ENCODE data around the gene LMAN2L.

LMAN2L gene

GRCh38 chr2:96685577-96686459 is 54.0 kb downstream of the LMAN2L start:
- Histone ChIP-seq H3K4me2 (ENCODE audit: low read length) (no peak overlapping the region), H3K79me1 (ENCODE audit: low read length) (no peaks in the 10 kb centered on the region), H3K4ac (ENCODE audit: low read depth, low read length) (no peak overlapping the region), H3K27ac (ENCODE audit: low read depth, low read length) (no peak overlapping the region), H4K8ac (ENCODE audit: low read depth, low read length) (no peak overlapping the region), H4K5ac (ENCODE audit: low read length) (no peak overlapping the region), H2BK5ac (ENCODE audit: low read length) (no peak overlapping the region), H3K18ac (ENCODE audit: low read length) (no peak overlapping the region), H3K4me1 (ENCODE audit: control insufficient read depth, low read depth, low read length) (no peaks in the 10 kb centered on the region), H3K9ac (ENCODE audit: low read length) (no peak overlapping the region), H3K56ac (ENCODE audit: low read length) (peak overlapping the region; percentile 15), H3K23ac (ENCODE audit: low read length) (no peak overlapping the region), H2AK5ac (ENCODE audit: low read length) (no peak overlapping the region), H3K36me3 (ENCODE audit: control insufficient read depth, insufficient read depth, low read length) (no peaks in the 10 kb centered on the region), H2BK15ac (replicated peaks; ENCODE audit: low read depth) (no peak overlapping the region), H3K79me2 (ENCODE audit: control insufficient read depth, insufficient read depth, low read length) (no peaks in the 10 kb centered on the region), H2BK120ac (ENCODE audit: low read depth, low read length) (no peak overlapping the region), H3K4me3 (ENCODE audit: low read length) (no peak overlapping the region), H3K27me3 (ENCODE audit: insufficient read depth, low read length, poor library complexity) (no peaks in the 10 kb centered on the region)
- peak; percentile 67 for DNase-seq
- no CpG with 5 or more reads among the region's 19 CpGs for WGBS (ENCODE audit: extremely low coverage, insufficient coverage, low lambda C conversion rate)

DNA sequence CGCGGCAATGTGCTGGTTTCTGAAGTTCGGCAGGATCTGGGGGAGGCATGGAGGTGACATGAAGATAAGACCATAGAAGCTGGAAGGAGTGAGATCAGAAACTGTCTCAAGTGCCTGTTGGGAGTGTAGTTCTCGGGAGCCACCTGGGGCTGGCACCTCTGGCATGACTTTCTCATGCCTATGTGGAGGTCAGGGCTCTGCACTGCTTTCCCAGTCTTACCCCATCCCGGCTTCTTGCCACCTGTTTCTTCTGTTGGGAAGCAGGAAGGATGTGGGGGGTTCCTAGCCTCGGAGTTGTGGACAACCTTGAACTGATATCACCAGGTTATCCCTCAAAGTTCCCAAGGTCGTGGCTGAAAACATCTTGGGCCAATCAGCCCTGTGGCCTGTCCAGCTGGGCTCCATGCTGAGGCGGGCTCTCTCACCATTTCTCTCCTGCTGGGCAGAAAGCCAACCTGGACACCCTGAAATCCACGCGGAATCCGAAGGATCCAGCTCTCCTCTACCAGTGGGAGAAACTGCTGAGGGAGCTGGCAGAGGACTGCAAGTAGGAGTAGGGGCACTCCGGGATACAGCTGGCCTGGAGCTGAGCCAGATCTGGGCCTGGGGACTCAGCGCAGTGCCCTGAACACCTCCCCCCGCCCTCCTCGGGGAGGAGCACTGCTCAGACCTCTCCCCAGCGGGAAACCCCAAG is 54.8 kb downstream of the LMAN2L start:
- H3K27me3 ChIP-seq (ENCODE audit: insufficient read depth, low read length, poor library complexity), result no peaks in the 10 kb centered on the region
- no peak overlapping the region for H3K4me3 ChIP-seq (ENCODE audit: low read length)
- no peak overlapping the region for H2BK15ac ChIP-seq (replicated peaks; ENCODE audit: low read depth)
- H2BK5ac ChIP-seq (ENCODE audit: low read length), result no peak overlapping the region
- no peak overlapping the region for H3K56ac ChIP-seq (ENCODE audit: low read length)
- H3K79me2 ChIP-seq (ENCODE audit: control insufficient read depth, insufficient read depth, low read length), result no peaks in the 10 kb centered on the region
- H4K8ac ChIP-seq (ENCODE audit: low read depth, low read length), result no peak overlapping the region
- no peak overlapping the region for H3K23ac ChIP-seq (ENCODE audit: low read length)
- H3K36me3 ChIP-seq (ENCODE audit: control insufficient read depth, insufficient read depth, low read length), result no peaks in the 10 kb centered on the region
- no peak overlapping the region for H2AK5ac ChIP-seq (ENCODE audit: low read length)
- H3K9ac ChIP-seq (ENCODE audit: low read length), result no peak overlapping the region
- H3K27ac ChIP-seq (ENCODE audit: low read depth, low read length), result no peak overlapping the region
- H3K18ac ChIP-seq (ENCODE audit: low read length), result no peak overlapping the region
- H3K79me1 ChIP-seq (ENCODE audit: low read length), result no peaks in the 10 kb centered on the region
- H2BK120ac ChIP-seq (ENCODE audit: low read depth, low read length), result no peak overlapping the region
- no peak overlapping the region for H3K4ac ChIP-seq (ENCODE audit: low read depth, low read length)
- WGBS (ENCODE audit: extremely low coverage, insufficient coverage, low lambda C conversion rate), result no CpG with 5 or more reads among the region's 16 CpGs
- H3K4me2 ChIP-seq (ENCODE audit: low read length), result no peak overlapping the region
- DNase-seq, result no peak
- H4K5ac ChIP-seq (ENCODE audit: low read length), result no peak overlapping the region
- H3K4me1 ChIP-seq (ENCODE audit: control insufficient read depth, low read depth, low read length), result no peaks in the 10 kb centered on the region

DNA sequence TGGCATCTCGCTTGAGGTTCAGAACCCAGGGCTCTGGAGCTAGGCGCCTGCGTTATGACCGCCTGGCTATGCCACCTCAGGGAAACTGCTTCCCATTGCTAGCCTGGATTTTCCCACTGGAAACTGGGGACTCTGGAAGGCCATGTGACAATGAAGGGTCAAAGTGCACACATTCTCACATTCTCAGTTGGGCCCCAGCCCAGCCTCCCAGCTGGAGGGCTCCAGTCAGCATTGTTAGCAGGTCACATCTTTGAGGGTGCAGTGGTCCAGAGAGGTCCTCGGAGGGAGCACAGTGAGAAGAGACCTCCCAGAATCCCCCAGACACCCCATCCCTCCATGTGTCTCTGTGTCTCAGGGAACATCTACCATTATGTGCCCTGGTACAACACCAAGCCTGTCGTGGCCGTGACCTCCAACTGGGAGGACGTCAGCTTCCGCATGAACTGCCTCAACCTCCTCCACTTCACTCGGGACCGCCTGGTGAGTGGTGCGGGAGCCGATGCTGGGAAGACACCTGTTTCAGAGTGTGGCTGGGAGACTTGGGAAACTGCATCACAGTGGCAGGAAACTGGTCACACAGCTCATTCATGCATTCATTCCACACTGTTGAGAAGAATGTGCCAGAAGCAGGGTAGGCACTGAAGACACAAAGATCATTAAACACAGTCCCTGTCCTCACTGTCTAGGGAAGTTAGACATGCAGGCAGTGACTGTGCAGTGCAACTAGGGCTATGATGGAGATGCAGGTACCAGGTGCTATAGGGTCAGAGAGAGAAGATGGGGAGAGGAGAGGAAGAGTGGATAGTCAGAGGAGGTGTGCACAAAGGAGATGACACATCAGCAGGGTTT is 55.7 kb downstream of the LMAN2L start:
- Histone ChIP-seq H3K23ac (ENCODE audit: low read length) (no peak overlapping the region), H3K79me2 (ENCODE audit: control insufficient read depth, insufficient read depth, low read length) (no peaks in the 10 kb centered on the region), H3K27ac (ENCODE audit: low read depth, low read length) (no peak overlapping the region), H2BK15ac (replicated peaks; ENCODE audit: low read depth) (no peak overlapping the region), H3K4ac (ENCODE audit: low read depth, low read length) (no peak overlapping the region), H3K56ac (ENCODE audit: low read length) (no peak overlapping the region), H4K5ac (ENCODE audit: low read length) (no peak overlapping the region), H3K18ac (ENCODE audit: low read length) (no peak overlapping the region), H3K4me3 (ENCODE audit: low read length) (no peak overlapping the region), H2BK5ac (ENCODE audit: low read length) (no peak overlapping the region), H4K8ac (ENCODE audit: low read depth, low read length) (no peak overlapping the region), H3K4me2 (ENCODE audit: low read length) (no peak overlapping the region), H2BK120ac (ENCODE audit: low read depth, low read length) (no peak overlapping the region), H3K36me3 (ENCODE audit: control insufficient read depth, insufficient read depth, low read length) (no peaks in the 10 kb centered on the region), H3K4me1 (ENCODE audit: control insufficient read depth, low read depth, low read length) (no peaks in the 10 kb centered on the region), H3K27me3 (ENCODE audit: insufficient read depth, low read length, poor library complexity) (no peaks in the 10 kb centered on the region), H3K9ac (ENCODE audit: low read length) (no peak overlapping the region), H2AK5ac (ENCODE audit: low read length) (no peak overlapping the region), H3K79me1 (ENCODE audit: low read length) (no peaks in the 10 kb centered on the region)
- WGBS (ENCODE audit: extremely low coverage, insufficient coverage, low lambda C conversion rate), result no CpG with 5 or more reads among the region's 13 CpGs
- DNase-seq, result no peak

DNA sequence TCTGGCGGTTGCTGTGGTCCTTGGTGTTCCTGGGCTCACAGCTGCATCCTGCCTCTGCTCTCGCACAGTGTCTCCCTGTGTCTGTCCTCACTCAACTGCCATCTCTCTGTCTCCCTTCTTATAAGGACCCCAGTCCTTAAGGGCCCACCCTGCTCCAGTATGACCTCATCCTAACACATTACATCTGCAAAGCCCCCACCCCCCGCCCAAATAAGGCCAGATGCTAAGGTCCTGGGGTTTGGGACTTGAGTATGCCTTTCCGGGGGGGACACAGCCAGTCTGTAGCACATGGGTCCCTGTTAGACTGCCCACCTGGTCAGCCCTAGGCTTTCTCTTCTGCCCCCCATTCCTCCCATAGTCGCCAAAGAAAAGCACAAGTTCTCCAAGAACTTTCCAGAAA is 56.6 kb downstream of the LMAN2L start:
- DNase-seq, result no peak
- H3K27me3 ChIP-seq (ENCODE audit: insufficient read depth, low read length, poor library complexity), result no peaks in the 10 kb centered on the region
- no peak overlapping the region for H4K8ac ChIP-seq (ENCODE audit: low read depth, low read length)
- H3K23ac ChIP-seq (ENCODE audit: low read length), result no peak overlapping the region
- no peak overlapping the region for H3K27ac ChIP-seq (ENCODE audit: low read depth, low read length)
- no peaks in the 10 kb centered on the region for H3K79me1 ChIP-seq (ENCODE audit: low read length)
- no peak overlapping the region for H3K56ac ChIP-seq (ENCODE audit: low read length)
- H3K36me3 ChIP-seq (ENCODE audit: control insufficient read depth, insufficient read depth, low read length), result no peaks in the 10 kb centered on the region
- no peaks in the 10 kb centered on the region for H3K4me1 ChIP-seq (ENCODE audit: control insufficient read depth, low read depth, low read length)
- no peak overlapping the region for H3K9ac ChIP-seq (ENCODE audit: low read length)
- H3K4me2 ChIP-seq (ENCODE audit: low read length), result no peak overlapping the region
- H3K4ac ChIP-seq (ENCODE audit: low read depth, low read length), result no peak overlapping the region
- no peak overlapping the region for H3K4me3 ChIP-seq (ENCODE audit: low read length)
- no peak overlapping the region for H3K18ac ChIP-seq (ENCODE audit: low read length)
- no peak overlapping the region for H2BK120ac ChIP-seq (ENCODE audit: low read depth, low read length)
- WGBS (ENCODE audit: extremely low coverage, insufficient coverage, low lambda C conversion rate), result no CpG with 5 or more reads among the region's 5 CpGs
- no peak overlapping the region for H2BK15ac ChIP-seq (replicated peaks; ENCODE audit: low read depth)
- H4K5ac ChIP-seq (ENCODE audit: low read length), result no peak overlapping the region
- H3K79me2 ChIP-seq (ENCODE audit: control insufficient read depth, insufficient read depth, low read length), result no peaks in the 10 kb centered on the region
- no peak overlapping the region for H2AK5ac ChIP-seq (ENCODE audit: low read length)
- no peak overlapping the region for H2BK5ac ChIP-seq (ENCODE audit: low read length)

GRCh38 chr2:96681540-96681939 is 58.3 kb downstream of the LMAN2L start:
- H2BK5ac ChIP-seq (ENCODE audit: low read length), result no peak overlapping the region
- H3K27me3 ChIP-seq (ENCODE audit: insufficient read depth, low read length, poor library complexity), result no peaks in the 10 kb centered on the region

More at GRCh38 chr2:96681540-96681939, 58.3 kb downstream of the LMAN2L start:
- Histone ChIP-seq H3K18ac (ENCODE audit: low read length) (no peak overlapping the region), H3K23ac (ENCODE audit: low read length) (no peak overlapping the region), H2BK15ac (replicated peaks; ENCODE audit: low read depth) (no peak overlapping the region), H3K4me1 (ENCODE audit: control insufficient read depth, low read depth, low read length) (no peaks in the 10 kb centered on the region), H4K5ac (ENCODE audit: low read length) (no peak overlapping the region), H3K4me2 (ENCODE audit: low read length) (no peak overlapping the region), H3K36me3 (ENCODE audit: control insufficient read depth, insufficient read depth, low read length) (no peaks in the 10 kb centered on the region), H3K27ac (ENCODE audit: low read depth, low read length) (no peak overlapping the region), H3K4ac (ENCODE audit: low read depth, low read length) (no peak overlapping the region), H3K56ac (ENCODE audit: low read length) (no peak overlapping the region), H4K8ac (ENCODE audit: low read depth, low read length) (no peak overlapping the region), H3K79me2 (ENCODE audit: control insufficient read depth, insufficient read depth, low read length) (no peaks in the 10 kb centered on the region), H3K79me1 (ENCODE audit: low read length) (no peaks in the 10 kb centered on the region), H2BK120ac (ENCODE audit: low read depth, low read length) (no peak overlapping the region), H3K9ac (ENCODE audit: low read length) (no peak overlapping the region), H2AK5ac (ENCODE audit: low read length) (no peak overlapping the region), H3K4me3 (ENCODE audit: low read length) (no peak overlapping the region)
- DNase-seq, result no peak
- 100% methylated on average over 1 of the region's 4 CpGs for WGBS (ENCODE audit: extremely low coverage, insufficient coverage, low lambda C conversion rate)

Data from mesendoderm (in vitro differentiated cells).